HG03432 (cell line): Measurements from ENCODE around the gene PFKFB2.

Experiments used
- ATAC-seq: cut with Tn5 transposase; IDR thresholded peaks from one replicate; pipeline ENCODE4 v1.9.1; 2021; ENCODE audit warnings: mild to moderate bottlenecking, moderate library complexity; ENCODE audit not compliant: unreplicated experiment

The PFKFB2 gene

DNA sequence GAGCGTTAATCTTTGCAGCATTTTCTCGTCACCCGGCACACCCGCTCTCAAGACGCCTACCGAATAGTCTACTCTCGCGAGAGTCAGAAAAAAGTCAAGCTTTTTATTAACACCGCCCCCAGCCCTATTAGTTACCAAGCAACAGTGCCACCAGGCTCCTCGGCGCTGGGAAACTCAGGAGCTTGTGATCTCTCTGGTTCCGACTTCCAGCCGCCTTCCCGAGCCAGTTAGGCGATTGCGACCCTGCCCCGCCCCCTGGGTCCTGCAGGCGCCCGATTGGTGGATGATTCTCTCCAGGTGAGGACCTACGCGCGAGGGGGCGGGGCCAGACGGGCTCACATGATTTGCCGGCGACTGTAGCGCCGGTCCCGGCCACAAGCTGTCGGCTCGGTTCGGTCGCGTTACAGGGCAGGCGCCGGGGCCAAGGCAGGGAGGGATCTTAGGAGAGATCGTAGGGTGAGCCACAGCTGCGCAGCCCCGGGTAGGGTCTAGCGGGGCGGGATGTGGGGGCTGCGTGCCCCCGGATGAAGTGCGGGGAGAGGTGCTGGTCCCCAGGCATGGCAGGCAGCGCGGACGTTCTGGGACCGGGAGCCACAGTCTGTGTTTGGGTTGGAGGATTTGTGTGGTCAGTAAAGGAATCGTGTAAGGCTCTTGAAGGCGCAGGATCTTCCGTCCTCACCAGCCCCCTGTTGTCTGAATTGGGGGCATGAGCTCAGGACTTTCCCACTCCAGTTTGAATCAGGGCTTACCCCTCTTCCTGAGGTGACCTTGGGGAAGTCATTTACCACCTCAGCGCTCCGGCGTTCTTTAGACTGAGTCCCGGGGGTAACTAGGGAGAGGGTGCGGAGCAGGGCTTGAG lies at the start of gene PFKFB2:
PFKFB2 (plus strand) TSS at position 365 of the 859 bp plus-strand sequence. CDS start 1,443 bp downstream, outside the sequence.
- peak; percentile 84 for ATAC-seq

DNA sequence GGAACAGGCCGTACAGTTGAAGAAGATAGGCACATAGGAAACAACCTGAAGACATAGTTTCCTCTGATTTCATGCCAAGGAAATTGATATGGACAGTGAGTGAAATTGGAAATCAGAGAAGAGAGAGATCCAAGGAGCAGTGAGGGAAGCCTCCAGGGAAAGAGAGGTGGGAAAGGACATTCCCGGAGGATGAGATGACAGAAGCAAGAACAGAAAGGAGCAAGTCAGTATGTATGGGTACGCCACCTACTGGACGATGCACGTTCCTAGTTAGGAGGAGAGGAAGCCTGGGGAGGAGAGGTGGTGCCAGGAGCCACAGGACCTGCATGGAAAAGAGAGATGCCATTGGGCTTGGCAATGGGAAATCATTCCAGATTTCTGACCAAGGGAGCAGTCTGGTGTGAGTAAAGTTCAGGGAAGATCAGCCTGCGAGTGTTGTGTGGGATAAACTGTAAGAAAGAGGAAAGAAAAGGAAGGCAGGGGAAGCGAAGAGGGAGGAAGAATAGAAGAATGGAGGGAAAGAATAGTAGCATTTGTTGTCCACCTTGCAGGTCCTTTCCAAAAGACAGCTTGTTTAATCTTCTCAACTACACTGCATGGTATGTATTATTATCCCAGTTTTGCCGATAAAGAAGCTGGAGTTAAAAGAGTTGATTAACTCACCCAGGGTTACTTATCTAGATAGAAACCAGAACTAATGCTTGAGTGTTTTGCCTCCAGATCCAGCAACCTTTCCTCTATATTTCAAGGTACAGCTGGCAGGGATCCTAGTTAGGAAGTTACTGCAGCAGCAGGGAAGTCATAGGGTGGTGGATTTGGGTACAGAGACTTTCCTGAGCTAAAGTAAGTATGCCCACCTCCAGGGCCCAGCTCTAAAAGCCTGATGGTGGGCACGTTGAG lies 47.9 kb upstream of the PFKFB2 start:
- no peak for ATAC-seq

DNA sequence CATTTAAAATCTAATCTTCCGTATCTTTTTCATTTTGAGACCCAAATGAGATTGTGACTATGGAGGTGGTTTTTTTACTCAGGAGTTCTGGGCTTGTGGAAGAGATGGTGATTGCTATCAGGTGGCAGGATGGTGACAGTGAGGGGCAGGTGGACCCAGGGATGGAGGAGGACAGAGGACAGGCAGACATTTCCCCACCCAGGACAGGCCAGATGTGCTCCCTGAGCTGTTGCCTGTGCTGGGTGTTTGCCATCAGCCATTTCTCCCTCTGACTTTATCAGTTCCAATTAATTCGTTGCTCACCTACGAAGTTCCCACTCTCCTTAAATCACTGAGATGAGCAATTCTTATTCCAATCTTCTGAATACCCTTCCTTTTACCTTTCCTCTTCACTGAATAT lies 47.0 kb upstream of the PFKFB2 start:
- ATAC-seq, result no peak

DNA sequence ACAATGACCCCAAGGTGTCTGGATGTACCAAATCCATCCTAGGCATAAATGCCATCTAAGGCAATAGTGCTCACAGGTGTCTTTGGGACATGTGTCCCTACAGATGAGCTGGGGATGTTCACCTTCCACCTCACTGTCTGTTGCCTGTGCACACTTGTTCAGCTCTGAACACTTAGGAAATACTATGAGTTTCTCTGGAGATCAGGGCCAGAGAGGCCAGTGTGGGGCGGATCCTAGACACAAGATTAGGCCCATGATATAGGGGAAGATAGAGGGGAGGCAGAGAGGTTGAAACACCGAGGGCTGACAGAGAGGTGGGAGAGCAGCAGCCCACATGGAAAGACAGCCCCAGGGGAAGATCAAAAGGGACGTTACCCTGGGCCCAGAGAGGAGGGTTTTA lies 46.2 kb upstream of the PFKFB2 start:
- no peak for ATAC-seq

DNA sequence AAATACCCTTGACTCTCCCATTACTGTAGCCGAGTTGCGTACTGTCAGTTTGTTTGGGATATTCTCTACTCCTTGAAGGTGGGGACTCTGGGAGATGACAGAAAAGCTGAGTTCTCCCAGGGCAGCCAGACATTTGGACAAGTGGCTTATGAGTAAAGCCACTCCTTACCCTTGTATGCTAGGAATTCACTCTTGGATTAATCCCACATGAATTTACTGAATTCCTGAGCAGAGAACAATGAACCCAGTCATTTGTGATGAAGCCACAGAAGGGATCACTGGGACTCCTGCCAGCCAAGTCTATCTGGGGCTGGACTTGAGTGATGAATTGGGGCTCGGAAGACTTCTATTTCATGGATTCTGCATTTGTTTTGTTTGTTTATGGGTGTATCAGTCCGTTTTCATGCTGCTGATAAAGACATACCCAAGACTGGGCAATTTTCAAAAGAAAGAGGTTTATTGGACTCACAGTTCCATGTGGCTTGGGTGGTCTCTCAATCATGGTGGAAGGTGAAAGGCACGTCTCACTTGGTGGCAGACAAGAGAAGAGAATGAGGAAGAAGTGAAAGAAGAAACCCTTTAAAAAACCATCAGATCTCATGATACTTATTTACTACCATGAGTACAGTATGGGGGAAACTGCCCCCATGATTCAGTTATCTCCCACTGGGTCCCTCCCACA lies 45.6 kb upstream of the PFKFB2 start:
- ATAC-seq, result no peak

DNA sequence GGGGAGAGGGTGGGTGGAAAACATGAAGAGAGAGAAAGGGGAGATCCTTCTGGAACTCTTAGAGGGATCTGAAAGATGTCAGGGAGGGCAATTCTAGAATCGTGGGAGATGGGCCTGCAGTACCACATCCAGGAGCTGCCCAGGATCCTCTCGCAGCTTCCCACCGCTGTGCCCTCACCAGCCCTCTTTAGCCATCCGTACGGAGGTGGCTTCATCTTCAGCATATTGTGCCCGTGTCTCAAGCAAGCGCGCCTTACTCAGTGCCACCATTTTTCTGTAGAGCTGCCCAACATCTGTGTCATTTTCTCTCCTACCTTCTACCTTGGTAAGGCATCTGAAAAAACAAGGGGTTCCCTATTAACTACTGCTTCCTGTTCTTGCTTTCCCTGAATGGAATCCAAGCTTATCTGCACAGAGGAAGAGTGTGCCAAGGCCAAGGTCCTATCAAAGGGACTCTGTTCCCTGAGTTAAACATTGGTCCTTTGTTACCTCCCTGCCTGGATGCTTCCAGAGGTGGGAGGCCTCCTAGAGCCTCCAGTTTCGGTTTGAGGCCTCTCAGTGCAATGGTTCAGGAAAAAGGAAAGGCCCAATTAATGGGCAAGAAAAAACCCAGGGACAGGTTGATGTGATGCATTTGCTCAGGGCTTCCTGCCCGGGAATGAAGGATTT lies 43.8 kb upstream of the PFKFB2 start:
- no peak for ATAC-seq

DNA sequence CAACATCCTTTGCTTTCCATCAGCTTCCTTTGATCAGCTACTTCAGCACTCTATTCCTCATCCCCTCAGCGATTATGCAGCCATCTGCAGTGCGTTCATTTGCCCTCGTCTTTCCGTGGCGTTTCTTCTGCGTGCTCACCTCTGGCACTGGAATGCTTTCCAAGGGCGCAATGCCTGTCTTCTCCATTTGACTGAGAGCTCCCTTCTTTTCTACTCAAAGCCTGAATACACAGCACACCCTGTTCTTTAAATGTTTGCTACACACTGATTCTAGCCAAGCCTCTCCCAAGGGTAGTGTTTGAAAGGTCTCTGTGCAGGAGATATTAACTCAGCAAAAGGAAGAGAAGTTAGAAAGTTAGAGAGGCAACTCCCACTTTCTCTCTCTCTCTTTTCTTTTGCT lies 43.1 kb upstream of the PFKFB2 start:
- ATAC-seq, result no peak

DNA sequence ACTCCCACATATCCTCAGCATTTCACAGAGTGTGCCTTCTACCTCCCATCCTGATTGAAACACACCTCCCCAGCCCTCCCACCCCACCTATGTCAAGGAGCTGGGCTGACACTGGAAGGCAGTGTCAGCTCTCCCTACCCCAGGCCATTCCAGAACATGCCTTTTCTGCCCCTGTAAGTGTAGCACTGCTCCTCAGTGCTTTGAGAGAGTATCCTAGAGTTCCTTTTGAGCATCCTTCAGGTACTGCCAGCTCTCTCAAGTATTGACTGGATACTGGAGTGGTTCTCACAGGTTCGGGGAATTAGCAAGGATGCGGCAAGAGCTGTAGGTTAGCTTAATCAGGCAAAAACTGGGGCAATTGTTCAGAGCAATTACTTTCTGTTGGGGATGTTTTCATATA lies 42.3 kb upstream of the PFKFB2 start:
- no peak for ATAC-seq

DNA sequence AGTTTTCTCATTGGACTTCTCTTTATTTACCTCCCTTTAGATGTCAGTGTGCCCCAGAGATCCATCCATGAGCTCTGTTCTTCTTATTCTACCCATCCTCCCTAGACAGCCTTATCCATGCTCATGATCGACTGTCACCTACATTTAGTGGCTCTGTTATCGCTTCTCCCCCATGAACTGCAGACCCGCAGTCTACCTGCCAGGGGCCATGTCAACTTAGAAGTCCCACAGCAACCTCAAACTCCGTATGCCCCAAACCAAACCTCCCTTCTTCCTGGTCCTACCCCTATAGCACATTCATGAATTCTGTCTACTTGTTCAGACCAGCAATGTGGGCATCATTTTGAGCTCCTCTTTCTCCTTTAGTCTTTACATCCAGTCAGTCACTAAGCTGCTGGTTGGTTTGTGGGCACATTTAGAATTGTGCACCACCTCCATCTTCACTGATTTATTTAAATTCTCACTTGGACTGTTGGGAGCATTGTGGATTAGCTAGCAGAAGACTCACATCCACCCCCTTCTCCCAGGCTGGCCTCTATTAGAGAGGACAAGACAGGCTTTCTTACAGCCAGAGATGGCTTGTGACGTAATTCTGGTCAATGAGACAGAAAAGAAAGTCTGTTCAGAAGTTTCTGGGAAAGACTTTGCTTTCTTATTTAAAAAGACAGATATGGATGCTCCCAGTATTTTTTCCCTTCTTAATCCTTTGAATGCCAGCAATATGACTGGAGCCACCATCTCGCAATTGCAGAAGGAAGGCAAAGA lies 39.6 kb upstream of the PFKFB2 start:
- no peak for ATAC-seq

DNA sequence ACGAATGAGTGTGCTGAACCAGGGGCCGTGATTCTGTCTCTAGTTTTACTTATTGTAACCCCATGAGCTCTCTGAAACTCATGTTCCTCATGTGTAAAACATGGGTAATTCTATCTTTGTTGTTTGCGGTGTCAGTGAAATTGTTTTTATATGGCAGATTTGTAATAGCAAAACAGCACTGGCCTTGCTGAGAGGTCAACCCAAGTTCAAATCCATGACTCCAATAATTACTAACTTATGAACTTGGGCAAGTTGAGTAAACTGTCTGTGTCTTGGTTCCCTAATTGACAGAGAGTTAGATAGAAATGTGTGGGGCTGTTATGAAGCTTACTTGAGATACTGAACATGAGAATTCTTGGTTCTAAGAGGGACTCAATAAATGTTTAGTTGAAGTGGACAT lies 38.3 kb upstream of the PFKFB2 start:
- no peak for ATAC-seq

DNA sequence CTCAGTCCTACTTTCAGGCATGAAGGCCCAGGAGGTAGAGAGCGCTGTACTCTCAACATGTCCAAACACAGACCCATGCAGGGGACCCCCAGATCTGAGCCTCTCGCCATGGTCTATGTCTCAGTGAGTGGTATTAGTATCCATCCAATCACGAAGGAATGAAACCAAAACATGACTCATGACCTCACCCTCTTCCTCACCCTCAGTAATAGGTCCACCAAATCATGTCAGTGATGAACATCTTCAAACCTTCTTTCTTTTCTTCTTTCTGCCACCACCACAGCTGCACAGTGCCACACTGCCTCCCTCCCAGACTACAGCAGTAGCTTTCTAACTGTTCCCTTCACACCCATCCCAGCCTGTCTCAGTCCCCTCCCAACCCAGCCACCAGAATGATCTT lies 37.3 kb upstream of the PFKFB2 start:
- ATAC-seq, result no peak

DNA sequence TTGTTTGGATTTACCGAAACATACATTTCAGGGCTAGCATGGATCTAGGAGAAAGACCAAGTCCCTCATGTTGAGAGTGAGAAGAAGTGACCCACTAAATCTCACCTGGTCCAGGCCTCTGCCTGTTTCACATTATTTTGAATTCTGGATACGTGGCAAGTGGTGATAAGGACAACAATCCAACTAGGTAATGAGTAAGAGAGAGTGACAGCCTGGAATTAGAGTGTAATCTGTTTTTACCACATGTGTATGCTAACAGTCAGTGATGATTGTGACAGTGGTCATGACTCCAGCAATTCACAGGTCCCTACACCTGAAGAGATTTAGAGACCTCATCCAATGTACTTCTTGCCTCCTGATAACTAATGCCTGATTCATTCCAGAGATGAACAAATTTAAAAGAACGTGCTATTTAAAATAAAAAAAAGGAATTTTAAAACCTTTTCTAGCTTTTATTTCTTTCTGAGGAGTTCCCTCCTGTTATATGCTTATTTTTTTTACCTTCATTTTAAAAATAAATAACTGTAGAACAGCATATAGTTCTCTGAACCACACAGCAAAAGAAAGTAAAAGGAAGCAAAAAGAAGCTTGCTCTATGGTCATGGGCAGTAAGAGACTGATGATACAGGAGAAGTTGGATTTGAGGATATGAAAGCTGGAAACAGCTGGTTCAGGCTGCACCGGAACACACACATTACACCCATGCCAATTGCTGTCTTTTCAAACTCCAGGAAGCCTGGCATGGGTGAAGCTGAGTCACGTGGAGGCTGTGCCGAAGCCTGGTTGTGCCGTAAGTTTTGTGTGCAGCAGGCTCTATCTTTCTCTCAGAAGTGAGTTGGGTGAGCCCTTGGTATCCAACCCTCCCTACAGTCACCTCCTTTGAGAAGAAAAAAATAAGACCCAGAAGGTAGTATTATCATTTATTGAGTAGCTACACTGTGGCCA lies 35.2 kb upstream of the PFKFB2 start:
- no peak for ATAC-seq

DNA sequence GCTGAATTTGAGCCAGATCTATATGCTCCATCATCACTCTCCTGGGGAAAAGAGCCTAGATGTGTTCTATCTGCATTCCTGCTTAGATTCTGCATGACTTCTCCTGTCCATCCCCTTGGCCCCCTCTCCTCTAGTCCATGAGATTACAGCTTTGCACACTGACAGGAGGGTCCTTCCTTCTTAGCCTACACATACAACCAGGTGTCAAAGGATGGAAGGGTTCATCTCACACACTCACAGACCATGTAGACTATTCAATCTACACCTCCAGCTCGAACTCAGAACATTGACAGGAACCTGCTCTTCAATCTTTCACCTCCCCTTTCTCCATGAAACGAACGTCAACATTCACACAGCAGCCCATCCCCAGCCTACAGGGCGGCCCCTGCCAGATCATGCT lies 34.4 kb upstream of the PFKFB2 start:
- ATAC-seq, result no peak

DNA sequence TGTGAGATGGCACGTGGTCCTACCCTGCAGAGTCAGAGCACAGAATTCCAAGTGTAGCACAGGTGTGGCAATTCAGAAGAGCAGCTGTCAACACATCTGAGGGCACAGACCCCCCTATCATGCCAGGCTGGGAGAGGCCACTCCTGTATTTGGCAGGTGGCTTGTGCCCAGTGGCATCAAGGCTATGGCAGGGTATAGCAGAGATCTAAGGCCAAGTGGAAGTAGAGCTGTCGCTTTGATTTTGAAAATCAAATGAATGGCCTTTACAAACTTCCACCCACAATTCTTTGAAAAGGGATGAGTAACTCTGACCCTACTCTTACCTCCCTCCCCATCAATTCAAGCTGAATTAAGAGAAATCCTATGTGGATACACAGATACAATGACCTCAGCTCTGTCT lies 33.9 kb upstream of the PFKFB2 start:
- ATAC-seq, result no peak

DNA sequence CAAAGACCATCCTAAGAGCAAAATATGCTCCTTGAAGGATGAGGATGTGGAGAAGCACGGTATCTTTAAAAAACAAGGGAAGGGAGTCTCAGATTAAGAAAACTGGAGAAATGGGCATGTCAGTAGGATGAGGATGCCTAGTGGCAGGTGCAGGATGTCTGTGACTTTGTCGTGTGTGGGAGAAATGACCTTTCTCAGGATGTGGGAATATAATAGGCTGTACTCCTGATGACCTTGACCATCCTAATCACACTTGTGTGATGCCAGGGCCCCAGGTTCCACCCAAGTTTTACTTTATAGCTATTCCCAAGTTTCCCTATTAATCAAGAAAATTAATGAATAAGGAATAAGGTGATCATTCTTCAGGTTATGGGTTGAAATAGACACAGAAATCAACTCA lies 33.4 kb upstream of the PFKFB2 start:
- no peak for ATAC-seq

DNA sequence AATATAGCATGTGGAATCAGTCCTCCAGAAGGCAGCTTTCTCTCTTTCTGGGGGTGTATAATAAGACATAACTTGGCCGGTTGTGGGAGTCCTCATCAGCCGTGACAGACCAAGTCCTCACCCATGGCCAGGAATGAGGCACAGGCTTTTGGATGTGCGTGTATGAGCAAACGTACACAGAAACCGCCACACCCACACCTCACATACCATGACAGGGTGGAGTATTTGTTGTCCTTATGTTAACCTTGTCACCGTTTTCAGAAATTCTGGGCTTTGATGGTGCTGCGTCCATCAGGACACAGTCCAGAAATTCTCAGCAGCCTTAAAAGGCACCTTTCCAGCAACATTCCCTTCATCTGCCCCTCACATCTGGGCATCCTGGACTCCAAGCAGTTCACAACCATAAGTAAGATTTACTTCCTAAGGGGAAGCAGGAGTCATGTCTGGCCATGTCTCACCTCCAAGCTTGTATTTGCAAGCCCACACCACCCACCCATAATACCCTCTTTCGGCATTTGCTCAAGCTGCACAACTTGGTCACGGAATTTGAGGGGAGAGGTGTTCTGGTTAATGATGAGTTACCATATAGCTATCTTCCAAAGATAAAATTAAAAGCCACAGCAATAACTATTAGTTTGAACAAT lies 32.9 kb upstream of the PFKFB2 start:
- ATAC-seq, result no peak

DNA sequence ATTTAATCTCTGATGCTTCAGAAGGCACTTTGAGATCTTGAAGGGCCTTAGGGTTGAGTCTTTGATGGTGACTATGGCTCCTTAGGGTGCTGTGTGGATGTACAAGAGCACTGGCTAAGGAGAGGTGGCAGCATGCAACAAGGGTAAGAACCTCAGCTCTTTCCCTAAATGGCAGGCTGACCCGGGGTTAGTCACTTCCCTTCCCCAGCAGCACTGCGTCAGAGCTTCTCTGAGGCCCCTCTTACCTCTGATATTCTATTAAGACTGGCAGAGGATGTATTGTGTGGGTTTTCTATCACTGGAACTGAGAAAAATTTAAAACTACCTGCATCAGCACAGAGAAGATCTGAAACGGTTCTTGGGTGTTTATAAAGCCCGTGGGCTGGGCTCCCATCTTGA lies 32.4 kb upstream of the PFKFB2 start:
- no peak for ATAC-seq

DNA sequence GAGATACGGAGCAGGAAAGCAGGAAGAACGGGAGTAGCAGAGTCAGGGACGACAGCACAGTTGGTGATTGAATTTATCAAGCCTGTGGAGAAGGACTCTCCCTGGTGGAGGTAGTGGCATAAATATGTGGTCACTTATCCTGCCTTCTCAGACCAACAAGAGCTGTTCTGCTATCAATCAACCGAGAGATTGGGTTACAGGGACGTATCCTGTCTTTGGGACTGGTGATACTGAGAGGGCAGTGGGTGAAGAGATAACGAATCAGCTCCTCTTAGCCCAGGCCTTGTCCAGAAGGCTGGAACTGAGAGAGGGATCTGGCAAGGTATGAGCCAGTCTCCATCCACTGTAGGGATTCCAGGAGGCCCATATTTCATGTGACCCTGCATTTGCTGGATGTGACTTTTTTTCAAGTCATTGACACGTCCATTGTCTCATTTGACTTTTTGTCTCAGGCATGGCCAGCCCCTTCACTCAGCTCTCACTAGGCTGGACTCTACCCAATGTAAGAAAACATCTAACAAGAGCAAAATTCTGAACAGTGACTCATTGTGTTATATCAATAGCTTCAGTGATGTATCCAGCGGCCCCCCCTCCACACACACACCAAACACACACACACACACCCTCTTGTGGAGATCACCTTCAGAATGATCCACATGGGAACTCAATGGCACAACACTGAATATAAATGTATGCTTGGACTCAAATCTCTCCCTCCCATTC lies 31.8 kb upstream of the PFKFB2 start:
- no peak for ATAC-seq
